ENCODE data around the gene THYN1. TPM values are rescaled to one million over a fixed set of nuclear protein-coding genes. Genes with fewer than 3 reads are reported as not detected.

Gene THYN1
- total RNA-seq: 51.9 and 63.5 TPM in 2 replicates

GRCh38 chr11:134253188-134253993 is at the start of gene THYN1, which contains the start of gene ACAD8:
THYN1 (minus strand) TSS chr11:134253352; CDS start chr11:134252882, 470 bp downstream.
ACAD8 (plus strand) TSS chr11:134253568; CDS start chr11:134253601, 33 bp downstream.

GRCh38 chr11:134275534-134276395 is 22.6 kb upstream of the THYN1 start, which contains the start of gene GLB1L3:
GLB1L3 (plus strand) TSS chr11:134276379; CDS start chr11:134276741, 362 bp downstream.

GRCh38 chr11:134223836-134224709 is 29.1 kb downstream of the THYN1 start, which contains the start of the genes NCAPD3 and VPS26B:
NCAPD3 (minus strand) TSS chr11:134223967; CDS start chr11:134223926, 41 bp downstream.
VPS26B (plus strand) TSS chr11:134224671; CDS start chr11:134225123, 452 bp downstream.

Other genes with a start within 250 kb of the THYN1 start
- 2.7 and 7.4 TPM in 2 replicates for gene JAM3, start 184.3 kb downstream of the THYN1 start, total RNA-seq
- 17.7 and 21.2 TPM in 2 replicates for gene NCAPD3, start 29.4 kb downstream of the THYN1 start, total RNA-seq
- gene VPS26B, start 28.7 kb downstream of the THYN1 start, total RNA-seq: 38.1 and 40.7 TPM in 2 replicates
- 16.6 and 16.8 TPM in 2 replicates for gene ACAD8, start 216 bp upstream of the THYN1 start, total RNA-seq
- 0.19 and 0.42 TPM in 2 replicates for gene GLB1L3, start 23.0 kb upstream of the THYN1 start, total RNA-seq
- gene GLB1L2, start 78.6 kb upstream of the THYN1 start, total RNA-seq: 2.9 and 4.0 TPM in 2 replicates
- gene B3GAT1, start 158.9 kb upstream of the THYN1 start, total RNA-seq: not detected in 2 replicates